Muscle of arm (tissue), 12 donors: ENCODE measurements around the gene C12orf42. TPM values are rescaled to one million over a fixed set of nuclear protein-coding genes. Genes with fewer than 3 reads are reported as not detected.
"Not testable (repeated sequence)": the region's sequence is repeated elsewhere in the genome, so short reads cannot be mapped to it uniquely, and the experiment has no call there.

Experiments
- DNase-seq: peaks from one replicate; pipeline ENCODE4 v3.0.0-alpha.2; 2013
- polyA plus RNA-seq, 12 donors: library from polyadenylated mRNA; unstranded; fragments of 120-200 nt; gene quantifications; one replicate each; pipeline ENCODE4 v1.2.1, GENCODE V29; 2013; ENCODE audit not compliant: insufficient read length in 12 of 12

The C12orf42 gene
- polyA plus RNA-seq, 12 donors, result 0.84 to 4.0 (median 2.4) TPM; not detected in 2

DNA sequence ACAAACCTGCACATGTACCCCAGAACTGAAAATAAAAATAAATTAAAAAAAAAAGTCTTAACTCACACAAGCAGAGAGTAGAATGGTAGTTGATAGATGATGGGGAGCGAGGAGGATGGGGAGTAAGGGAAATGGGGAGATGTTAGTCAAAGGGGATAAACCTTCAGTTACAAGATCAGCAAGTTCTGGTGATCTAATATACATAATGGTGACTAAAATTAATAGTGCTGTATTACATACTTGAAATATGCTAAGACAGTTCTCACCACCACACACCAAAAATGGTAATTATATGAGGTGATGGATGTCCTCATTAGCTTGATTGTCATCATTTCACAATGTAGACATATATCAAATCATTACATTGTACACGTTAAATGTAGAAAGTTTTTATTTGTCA is 3.2 kb upstream of the C12orf42 start:
- DNase-seq, result no peak

DNA sequence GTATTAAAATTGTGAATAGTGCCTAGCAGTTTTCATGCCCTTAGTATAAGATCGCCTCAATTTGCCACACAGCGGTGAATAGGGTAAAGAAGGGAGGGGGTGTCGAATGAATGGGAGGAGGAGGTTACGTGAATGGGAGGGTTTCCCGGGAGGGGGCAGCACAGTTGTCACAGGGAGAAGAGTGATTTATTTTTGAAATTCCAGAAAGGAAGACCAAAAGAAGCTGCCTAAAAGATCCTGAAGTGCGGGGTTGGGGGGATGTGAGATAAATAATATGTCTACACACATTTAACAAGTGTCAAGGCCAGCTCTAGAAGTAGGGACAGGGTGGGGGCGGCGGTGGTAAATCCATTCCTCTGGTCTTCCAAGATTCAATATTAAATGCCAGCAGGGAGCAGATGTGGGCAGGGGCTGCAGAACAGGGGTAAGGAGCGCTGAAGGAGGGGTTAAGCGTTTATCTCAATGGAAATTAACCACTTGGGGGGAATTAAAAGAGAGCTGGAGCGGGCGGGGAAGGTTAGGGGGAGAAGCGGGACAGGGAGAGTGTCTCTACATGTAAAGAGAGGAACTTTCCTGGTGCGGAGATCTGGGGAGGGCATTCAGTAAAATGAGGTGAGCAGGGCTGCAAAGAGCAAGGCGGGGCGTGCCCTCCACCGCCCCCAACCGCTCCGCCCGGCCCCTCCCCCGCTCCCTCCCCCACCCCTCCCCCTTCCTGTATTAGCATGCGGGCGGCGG is 867 bp downstream of the C12orf42 start:
- no peak for DNase-seq

DNA sequence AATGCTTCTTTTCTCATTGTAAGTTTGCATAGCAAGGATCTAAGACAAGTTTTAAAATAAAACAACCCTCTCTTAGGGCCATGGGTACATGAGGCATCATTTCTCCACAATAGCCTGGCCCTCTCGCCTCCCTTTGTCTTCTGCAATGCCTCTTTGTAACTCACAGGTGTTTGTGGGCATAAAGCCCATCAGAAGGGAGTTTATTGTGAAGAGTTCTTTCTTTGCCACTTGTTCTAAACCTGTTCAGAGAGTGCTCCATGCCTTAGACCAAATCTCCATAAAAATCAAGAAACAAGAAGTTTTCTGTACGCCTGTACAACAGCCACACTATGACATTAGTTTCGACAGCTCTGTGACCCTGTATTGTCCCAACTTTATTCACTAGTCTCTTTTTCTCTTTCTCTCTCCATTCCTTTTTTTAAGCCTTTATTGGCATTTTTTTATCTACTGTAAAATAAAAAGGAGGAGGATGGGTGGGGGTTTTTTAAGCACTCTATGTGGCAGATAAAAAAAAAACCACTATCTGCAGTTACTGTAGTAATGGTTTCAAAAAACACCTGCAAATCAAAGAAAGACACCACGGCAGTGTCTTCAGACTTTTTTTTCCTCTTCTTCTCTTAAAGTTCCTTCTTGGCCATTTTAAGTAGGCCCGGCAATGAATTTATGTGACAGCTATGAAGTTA is 1.6 kb downstream of the C12orf42 start:
- no peak for DNase-seq

DNA sequence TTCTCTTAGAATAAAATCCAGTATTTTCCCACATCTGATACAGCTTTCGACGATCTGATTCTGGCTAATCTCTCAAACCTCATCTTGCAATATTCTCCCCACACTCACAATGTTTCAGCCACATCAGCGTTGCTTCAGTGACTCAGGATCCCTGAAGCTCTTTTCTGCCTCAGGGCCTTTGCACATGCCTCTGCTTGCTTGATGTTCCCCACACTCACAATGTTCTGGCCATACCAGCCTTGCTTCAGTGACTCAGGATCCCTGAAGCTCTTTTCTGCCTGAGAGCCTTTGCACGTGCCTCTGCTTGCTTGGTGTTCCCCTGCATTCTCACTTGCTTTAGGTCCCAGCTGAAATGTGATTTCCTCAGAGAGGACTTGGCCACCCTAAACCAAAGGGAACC is 2.6 kb downstream of the C12orf42 start:
- DNase-seq, result no peak

DNA sequence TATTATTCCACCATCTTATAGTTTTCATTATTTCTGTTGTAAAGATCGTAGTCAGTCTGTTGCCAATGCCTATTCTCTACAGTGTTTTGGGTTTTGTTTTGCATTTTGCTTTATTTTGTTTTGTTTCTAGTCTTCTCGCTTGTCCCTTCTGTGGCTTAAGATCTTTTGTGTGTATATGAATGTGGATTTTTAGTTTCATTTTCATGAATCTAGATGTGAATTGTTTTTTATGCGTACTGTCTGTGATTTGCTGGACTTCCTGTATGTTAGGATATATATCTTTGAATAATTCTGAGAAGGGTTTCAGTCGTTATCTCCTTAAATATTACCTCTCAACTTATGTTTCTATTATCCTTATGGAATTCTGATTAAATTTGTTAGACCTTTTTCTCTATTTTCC is 13.4 kb downstream of the C12orf42 start:
- no peak for DNase-seq

DNA sequence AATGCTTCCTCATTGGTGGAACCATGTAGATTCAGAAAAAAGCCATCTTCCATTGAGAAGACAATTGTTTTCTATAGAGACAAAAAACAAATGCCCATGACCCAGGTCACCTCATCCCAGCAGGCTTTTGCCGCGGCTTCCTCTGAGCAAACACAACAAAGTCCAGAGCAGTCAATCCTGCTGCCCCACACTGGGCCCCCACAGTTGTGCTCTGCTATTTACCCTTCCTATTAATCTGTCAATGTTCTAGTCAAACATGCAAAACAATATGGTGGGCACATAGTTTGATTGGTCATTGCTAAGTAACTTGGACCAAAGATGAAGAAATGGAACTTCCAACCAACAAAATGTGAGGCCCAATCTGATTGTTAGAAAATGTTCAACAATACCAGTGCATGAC is 20.7 kb downstream of the C12orf42 start:
- DNase-seq, result no peak

DNA sequence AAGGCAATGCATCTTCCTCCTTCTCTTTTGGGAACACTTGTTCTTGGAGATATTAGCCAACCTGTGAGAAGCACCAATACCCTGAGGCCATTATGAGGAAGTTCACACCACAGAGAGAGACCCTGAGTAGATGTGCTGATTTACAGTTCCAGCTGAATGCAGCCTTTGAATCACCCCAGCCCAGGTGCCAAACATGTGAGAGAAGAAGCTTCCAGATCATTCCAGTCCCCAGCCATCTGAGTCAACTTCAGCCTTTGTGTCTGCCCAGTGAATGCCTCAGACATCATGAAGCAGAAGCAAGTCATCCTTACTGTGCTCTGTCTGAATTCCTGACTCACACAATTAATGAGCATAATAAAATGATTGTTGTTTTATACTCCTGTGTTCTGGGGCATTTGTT is 25.1 kb downstream of the C12orf42 start:
- DNase-seq, result no peak

DNA sequence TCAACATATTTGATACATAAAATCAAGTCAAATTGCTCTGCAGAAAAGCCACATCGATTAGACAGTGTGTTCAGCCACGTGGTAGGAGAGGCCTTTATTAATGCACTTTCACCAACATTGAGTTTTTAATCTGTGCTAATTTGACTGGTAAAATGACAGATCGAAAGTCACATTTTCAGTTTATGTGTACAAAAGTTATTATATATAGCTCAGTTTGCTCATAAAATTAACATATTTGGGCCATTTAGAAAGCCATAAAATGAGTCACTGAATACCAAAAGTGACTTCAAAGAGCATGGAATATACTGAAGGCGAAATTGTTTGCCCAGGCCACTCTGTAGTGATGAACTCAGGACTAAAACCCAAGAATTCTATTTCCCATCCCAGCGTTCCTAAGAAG is 26.0 kb downstream of the C12orf42 start:
- no peak for DNase-seq

DNA sequence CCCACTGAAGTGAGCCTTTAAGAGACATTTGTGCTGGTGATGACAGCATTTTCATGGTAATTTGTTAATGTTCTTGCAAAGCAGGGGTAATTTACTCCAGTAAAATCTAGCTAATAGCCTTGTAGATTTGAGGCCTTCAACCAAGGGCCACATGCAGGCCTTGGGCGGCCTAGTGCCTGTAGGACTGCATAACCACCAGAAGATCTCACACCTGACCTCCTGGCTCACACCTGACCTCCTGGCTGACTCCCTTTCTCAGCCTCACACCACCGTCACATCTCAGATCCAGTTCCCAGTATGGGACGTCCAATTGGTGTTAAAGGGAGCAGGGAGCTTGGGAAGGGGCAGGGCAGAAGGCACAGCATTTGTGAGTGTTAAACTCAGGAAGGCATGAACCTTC is 26.9 kb downstream of the C12orf42 start:
- no peak for DNase-seq

DNA sequence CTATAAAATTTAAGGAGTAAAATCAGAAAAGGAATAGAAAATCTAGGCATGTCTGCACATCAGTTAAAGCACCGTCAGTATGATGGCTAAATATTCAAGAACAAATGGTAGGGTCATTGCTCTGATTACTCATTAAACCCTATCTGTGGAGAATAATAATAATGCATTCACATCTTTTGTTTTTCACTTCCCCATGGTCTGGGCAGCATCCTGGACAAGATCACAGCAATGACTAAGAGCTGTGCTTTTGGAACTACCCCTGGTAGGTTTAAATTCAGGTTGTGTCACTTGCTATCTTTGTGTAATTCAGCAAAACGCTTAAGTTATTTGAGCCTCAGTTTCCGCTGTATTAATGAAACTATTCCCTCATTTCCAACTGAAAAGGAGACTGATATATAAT is 33.1 kb downstream of the C12orf42 start:
- DNase-seq, result no peak

DNA sequence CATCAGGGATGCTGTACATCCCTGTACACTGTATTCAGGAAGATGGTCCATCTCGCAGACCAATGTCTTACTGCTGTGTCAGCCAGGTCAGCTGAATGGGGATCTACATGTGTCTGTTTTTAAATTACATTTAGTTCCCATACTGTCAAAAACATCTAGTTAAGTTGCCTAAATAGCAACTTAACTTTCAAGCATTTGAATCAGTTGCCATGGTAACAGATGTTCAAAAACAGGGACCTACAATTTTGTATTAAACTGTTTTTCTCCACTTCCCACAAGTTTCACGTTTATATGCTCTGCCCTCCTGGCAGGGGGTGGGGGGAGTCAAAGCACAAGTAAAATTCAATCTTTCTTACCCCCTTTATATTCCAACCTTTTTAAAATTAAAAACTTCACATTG is 38.3 kb downstream of the C12orf42 start:
- no peak for DNase-seq

DNA sequence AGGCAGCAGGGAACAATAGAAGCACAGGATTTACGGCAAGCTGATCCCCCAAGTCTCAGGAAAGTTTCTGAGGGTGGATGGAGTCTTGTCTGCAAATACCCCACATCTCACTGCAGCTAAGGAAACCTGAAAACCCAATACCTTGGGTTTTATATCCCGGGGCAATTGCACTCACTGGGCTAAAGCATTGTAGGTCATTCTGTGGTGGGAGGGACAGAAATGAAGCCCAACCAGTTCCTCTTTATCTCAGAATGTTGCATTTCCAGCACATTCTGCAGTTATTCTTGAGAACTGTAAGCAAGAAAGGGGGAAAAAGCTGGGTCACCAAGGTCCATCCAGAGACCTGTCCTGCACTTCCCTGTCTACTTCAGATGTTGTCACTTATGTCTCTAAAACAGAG is 39.8 kb downstream of the C12orf42 start:
- DNase-seq, result no peak

DNA sequence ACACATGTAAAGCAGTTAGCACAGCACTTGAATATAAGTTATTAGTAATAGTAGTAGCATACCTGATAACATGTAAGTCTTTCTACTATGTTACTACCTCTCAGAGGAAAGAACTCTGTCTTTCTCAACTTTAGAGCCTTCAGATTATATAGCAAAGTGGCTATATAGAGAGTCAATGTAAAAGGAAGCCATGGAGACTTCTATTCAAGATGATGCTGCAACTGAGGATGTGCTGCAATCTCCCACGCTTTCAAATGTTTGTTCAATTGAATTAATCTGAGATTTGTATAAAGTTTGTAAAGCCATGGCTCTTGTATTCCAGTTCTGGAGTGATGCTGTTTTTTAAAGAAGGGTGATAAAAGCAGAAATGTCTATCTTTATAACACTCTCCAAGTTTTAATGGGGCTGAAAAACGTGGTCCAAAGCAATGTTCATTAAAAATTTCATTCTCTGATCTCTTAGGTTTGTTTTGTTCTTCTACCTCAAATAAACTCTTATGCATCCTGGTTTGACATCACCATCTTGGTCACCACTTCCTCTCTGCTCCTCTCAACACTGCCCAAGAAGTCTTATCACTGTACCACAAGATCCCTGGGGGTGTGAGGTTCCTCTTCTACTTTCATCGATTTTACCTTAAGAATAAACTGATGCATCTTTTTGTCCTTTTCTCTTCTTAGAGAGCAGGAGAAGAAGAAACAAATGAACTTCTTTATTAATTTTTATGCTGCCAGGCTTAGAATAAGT is 40.6 kb downstream of the C12orf42 start:
- DNase-seq, result no peak

DNA sequence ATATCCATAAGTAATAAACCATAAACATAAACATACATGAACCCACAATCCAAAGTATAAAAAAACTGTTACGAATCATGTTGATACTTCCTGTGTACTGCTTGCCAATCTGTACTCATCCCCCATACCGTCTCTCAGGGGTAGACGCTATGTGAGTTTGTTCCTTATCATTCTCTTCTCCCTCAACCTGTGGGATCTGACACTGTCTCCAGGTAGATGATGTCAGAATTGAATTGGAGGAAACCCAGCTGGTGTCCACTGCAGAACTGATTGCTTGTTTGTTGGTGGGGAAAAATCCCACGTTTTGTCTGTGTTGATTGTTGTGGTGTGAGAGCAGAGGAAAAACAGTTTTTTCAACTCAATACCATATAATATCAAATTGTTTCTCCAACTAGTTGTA is 50.8 kb downstream of the C12orf42 start:
- no peak for DNase-seq

DNA sequence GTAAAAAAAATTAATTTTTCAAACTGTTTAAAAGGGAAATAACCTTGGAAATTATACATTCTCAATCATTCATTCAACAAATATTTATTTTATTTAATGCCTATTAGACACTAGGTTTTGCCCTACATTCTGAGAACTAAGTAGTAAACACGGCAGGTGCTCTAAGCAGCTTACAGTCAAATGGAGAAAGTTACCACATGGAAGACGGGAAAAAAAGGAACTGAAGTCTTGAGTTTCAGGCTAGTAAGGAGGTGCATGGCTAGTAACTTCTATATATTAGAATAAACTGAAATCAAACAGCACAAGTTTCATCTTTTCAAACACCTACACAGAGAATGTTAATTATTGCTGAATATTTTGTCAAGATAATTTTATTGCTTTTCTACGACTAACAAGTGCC is 52.9 kb downstream of the C12orf42 start:
- no peak for DNase-seq

DNA sequence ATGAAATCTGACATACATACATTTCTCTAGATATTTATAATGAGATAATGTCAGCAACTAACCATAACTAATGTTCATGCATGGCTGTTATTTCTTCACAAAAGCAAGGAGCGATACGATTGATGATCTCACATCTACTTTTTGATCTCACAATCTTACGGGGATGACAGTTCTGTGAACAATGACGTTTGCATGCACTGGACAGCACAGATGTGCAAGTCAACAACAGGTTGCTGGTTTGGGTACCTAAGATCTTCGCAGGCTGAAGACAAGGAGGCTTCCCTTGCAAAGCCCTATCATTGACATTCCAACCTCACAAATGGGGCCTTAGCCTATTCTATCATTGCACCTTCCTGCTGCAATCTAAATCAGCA is 53.6 kb downstream of the C12orf42 start:
- no peak for DNase-seq

DNA sequence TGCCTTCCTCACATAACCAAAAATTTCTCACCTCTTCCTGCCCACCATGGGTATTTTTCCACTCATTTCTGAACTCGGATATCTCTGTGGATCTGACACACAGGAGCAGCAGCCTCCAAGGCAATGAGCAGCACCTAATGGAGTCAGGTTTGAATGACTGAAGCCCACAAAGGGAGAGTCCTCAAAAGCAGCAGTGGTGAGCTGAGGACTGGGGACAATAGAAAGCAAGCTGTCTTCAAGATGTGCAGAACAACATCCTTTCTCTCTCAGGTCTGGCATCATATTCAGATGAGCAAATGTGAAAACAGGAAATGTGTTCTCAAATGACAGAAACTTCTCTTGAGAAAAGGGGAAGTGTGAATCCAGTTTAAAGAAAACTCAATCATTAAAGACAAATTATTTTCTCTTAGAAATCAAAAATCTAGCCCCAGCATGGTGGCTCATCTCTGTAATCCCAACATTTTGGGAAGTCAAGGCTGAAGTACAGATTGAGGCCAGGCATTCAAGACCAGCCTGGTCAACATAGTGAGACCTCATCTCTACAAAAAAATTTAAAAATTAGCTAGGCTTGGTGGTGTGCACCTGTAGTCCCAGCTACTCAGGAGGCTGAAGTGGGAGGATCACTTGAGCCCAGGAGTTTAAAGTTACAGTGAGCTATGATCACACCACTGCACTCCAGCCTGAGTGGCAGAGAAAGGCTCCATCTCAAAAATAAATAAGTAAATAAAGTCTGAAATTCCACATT is 54.2 kb downstream of the C12orf42 start:
- DNase-seq, result no peak

DNA sequence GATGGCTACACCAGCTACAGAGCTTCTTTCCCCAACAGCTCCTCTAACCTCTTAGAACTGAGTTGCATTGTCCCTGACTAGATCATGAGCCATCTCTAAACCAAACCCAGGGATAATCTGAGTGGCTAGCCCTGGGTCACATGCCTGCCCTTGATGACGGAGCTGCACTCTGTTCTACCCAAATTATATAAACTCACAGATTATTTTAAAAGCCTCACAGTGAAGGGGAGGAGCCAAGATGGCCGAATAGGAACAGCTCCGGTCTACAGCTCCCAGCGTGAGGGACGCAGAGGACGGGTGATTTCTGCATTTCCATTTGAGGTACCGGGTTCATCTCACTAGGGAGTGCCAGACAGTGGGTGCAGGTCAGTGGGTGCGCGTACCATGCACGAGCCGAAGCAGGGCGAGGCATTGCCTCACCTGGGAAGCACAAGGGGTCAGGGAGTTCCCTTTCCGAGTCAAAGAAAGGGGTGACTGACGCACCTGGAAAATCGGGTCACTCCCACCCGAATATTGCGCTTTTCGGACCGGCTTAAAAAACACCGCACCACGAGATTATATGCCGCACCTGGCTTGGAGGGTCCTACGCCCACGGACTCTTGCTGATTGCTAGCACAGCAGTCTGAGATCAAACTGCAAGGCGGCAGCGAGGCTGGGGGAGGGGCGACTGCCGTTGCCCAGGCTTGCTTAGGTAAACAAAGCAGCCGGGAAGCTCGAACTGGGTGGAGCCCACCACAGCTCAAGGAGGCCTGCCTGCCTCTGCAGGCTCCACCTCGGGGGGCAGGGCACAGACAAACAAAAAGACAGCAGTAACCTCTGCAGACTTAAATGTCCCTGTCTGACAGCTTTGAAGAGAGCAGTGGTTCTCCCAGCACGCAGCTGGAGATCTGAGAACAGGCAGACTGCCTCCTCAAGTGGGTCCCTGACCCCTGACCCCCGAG is 61.3 kb downstream of the C12orf42 start:
- not testable (repeated sequence) for DNase-seq

DNA sequence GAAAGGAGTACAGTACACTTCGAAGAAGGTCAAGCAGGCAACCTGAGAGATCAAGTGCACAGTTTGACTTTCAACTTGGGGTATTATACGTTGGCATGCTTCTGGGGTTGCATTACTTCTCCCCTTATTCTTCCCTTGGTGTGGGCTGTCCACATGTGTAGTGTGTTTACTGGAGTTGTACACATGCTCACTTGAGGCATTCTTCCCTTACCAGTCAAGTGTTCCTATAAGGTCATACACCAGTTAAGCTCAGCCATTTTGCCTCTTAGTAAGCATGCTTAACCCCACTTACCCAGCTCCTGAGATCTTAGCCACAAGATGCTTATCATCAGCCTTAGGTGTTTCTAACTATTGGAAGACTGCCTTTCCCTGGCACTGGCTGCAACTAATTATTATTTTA is 63.8 kb downstream of the C12orf42 start:
- no peak for DNase-seq

DNA sequence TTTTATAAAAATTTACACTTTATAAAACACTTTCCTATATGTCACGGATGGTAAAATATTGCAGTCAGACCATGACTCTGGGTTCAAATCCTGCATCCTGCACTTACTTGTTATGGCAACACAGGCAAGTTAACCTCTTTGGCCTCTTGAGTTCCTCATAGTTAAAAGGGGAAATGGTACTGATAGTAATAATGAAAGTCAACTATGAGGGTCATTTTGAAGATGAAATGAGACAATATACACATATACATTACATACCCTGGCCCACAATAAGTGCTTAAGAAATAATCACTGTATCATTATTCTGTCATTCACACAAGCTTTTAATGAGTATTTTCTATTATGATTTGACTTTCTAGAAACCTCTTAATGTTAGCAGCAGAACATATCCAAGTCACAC is 64.4 kb downstream of the C12orf42 start:
- DNase-seq, result no peak

DNA sequence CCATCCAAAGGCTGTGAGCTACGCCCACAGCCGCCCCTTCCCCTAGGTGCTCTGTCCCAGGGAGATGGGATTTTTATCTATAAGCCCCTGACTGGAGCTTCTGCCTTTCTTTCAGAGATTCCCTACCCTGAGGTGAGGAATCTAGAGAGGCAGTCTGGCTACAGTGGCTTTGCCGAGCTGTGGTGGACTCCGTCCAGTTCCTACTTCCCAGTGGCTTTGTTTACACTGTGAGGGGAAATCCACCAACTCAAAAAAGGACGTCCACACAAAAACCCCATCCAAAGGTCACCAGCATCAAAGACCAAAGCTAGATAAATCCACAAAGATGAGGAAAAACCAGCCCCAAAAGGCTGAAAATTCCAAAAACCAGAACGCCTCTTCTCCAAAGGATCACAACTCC is 70.1 kb downstream of the C12orf42 start:
- not testable (repeated sequence) for DNase-seq
